ENCODE data around the gene GALP. TPM values are rescaled to one million over a fixed set of nuclear protein-coding genes. Genes with fewer than 3 reads are reported as not detected.
"Not testable (repeated sequence)": the region's sequence is repeated elsewhere in the genome, so short reads cannot be mapped to it uniquely, and the experiment has no call there.

GALP gene
- not detected in 2 replicates for total RNA-seq
- long read RNA-seq = 0 reads

DNA sequence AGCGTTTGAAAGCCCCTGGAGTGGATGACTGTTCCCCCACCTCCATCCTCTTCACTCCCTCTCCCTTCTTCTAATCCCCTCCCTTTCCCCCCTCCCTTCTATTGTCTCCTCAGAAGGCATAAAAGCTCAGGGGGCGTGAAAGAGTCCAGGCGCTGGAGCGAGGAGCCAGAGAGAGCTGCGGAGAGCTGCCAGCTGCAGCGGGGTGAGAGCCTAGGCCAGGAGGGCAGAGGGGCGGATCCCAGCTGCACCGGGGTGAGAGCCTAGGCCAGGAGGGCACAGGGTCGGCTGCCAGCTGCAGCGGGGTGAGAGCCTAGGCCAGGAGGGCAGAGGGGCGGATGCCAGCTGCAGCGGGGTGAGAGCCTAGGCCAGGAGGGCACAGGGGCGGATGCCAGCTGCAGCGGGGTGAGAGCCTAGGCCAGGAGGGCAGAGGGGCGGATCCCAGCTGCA, at the start of gene GALP:
Gene GALP, plus strand, starts transcription at position 148 of the 447 bp plus-strand sequence. CDS start 1,101 bp downstream, outside the sequence.
- H3K9me3 Mint-ChIP-seq (ENCODE audit: low read depth); H3K27ac Mint-ChIP-seq; H3K4me1 Mint-ChIP-seq (ENCODE audit: low read depth); H3K4me3 Mint-ChIP-seq (ENCODE audit: low read depth); DNase-seq (ENCODE audit: low spot score, unreplicated experiment); H3K36me3 Mint-ChIP-seq (ENCODE audit: insufficient read depth): not testable (repeated sequence)
- peaks cover 26% of the 10 kb centered on the region for H3K27me3 Mint-ChIP-seq

DNA sequence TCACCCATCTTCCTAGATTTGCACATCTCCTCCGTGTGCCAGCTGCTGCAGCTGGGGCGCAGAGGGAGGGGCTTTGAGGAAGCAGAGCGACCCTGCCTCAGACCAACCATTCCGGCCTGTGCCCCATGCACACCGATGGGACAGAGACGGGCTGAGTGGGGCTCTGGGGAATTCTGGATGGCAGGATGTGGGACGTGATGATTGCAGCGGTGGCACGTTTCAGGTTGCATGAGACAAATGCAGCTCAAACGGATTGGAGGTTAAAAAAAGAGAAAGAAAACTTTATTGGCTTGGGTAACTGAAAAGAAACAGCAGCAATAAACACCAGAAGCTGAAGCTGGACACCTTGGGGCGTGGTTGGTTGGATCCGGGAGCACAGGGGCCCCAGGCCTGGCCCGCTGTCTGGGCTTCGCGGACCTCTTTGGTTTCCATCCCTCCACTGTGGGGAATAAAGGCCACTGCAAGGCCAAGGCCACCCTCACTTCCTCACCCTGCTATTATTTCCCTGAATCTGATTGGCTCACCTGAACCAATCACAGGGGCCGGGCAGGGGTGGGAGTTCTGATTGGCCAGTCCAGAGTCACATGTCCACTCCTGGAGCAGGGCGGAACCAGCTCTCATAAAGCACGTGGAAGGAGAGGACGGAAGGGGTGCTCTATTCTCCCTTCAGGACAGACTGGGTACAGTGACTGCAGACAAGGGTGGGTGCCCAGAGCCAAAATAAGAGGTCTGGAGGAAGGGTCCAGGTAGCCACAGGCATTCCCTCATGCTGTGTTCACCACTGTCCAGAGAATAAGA, 48.6 kb upstream of the GALP start:
- H3K4me3 Mint-ChIP-seq (ENCODE audit: low read depth) = no peak overlapping the region
- peaks cover under 1% of the 10 kb centered on the region for H3K4me1 Mint-ChIP-seq (ENCODE audit: low read depth)
- TF ChIP-seq, protein P1, sequence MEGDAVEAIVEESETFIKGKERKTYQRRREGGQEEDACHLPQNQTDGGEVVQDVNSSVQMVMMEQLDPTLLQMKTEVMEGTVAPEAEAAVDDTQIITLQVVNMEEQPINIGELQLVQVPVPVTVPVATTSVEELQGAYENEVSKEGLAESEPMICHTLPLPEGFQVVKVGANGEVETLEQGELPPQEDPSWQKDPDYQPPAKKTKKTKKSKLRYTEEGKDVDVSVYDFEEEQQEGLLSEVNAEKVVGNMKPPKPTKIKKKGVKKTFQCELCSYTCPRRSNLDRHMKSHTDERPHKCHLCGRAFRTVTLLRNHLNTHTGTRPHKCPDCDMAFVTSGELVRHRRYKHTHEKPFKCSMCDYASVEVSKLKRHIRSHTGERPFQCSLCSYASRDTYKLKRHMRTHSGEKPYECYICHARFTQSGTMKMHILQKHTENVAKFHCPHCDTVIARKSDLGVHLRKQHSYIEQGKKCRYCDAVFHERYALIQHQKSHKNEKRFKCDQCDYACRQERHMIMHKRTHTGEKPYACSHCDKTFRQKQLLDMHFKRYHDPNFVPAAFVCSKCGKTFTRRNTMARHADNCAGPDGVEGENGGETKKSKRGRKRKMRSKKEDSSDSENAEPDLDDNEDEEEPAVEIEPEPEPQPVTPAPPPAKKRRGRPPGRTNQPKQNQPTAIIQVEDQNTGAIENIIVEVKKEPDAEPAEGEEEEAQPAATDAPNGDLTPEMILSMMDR (IDR thresholded peaks at IDR 0.05; ENCODE audit: unreplicated experiment) = no peak
- no peaks in the 10 kb centered on the region for H3K36me3 Mint-ChIP-seq (ENCODE audit: insufficient read depth)
- H3K9me3 Mint-ChIP-seq (ENCODE audit: low read depth) = no peaks in the 10 kb centered on the region
- DNase-seq (ENCODE audit: low spot score, unreplicated experiment) = no peak
- H3K27ac Mint-ChIP-seq = no peak overlapping the region
- no peaks in the 10 kb centered on the region for H3K27me3 Mint-ChIP-seq

DNA sequence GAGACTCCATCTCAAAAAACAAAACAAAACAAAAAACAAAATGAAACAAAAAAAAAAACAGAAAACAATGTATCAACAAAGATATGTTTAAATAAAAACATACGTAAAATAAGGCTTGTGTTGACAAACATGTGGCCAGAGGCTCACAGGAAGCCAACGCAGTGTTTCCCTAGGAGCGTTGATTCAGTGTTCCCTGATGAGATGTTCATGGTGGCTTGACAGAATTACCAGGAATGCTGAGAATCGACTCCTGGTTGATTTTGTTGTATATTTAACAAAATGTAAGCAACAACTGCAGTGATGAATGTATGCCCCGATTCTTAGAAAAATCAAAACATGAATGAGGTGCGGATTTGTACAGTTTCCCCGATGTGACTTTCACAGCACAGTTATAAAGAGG, 45.8 kb upstream of the GALP start:
- no peak for DNase-seq (ENCODE audit: low spot score, unreplicated experiment)
- Mint-ChIP-seq H3K4me3 (ENCODE audit: low read depth) (no peak overlapping the region), H3K9me3 (ENCODE audit: low read depth) (no peaks in the 10 kb centered on the region), H3K36me3 (ENCODE audit: insufficient read depth) (no peaks in the 10 kb centered on the region), H3K27me3 (no peaks in the 10 kb centered on the region), H3K4me1 (ENCODE audit: low read depth) (peaks cover 3% of the 10 kb centered on the region), H3K27ac (no peak overlapping the region)
- TF ChIP-seq, protein P1 (IDR thresholded peaks at IDR 0.05; ENCODE audit: unreplicated experiment) = no peak

DNA sequence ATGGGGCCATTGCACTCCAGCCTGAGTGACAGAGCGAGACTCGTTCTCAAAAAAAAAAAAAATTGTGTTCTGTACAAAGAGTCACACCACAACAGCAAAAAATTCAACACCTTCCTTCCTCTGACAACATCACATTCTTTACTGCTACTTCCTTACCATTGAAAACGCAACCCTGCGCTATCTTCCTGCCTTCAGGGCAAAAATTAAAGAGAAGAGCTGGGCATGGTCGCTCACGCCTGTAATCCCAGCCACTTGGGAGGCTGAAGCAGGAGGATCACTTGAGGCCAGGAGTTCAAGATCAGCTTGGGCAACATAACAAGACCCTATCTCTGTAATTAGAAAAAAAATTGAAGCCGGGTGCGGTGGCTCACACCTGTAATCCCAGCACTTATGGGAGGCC, 44.2 kb upstream of the GALP start:
- no peak overlapping the region for H3K27ac Mint-ChIP-seq
- H3K27me3 Mint-ChIP-seq = no peaks in the 10 kb centered on the region
- H3K4me1 Mint-ChIP-seq (ENCODE audit: low read depth) = peaks cover 6% of the 10 kb centered on the region

DNA sequence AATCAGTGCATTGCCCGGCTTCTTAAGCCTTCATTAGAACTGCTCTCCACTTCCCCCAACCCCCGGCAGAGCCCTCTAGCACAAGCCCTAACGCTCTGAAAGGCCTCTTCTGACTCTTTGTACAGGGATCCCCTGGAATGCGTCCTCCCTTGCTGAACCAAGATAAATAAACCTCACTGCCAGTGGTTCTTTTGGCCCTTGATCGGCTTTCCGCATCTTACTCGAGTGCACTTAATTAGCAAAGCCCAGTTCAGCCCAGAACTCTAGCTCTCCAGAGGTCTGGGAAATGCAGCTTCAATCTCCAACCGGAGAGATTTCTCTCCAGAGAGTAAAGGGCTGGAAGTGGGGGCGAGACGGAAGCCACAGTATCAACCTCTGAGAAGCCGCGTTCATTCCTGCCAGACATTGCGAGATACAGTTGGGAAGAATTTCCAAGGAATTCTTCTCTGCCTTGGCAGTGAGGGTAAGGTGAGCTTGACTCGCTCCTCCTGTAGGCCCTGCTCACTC, 43.4 kb upstream of the GALP start:
- H3K4me3 Mint-ChIP-seq (ENCODE audit: low read depth) = no peak overlapping the region
- H3K27me3 Mint-ChIP-seq = no peaks in the 10 kb centered on the region
- peaks cover 6% of the 10 kb centered on the region for H3K4me1 Mint-ChIP-seq (ENCODE audit: low read depth)
- DNase-seq (ENCODE audit: low spot score, unreplicated experiment) = no peak
- TF ChIP-seq, protein P1 (IDR thresholded peaks at IDR 0.05; ENCODE audit: unreplicated experiment) = no peak
- no peaks in the 10 kb centered on the region for H3K36me3 Mint-ChIP-seq (ENCODE audit: insufficient read depth)
- no peaks in the 10 kb centered on the region for H3K9me3 Mint-ChIP-seq (ENCODE audit: low read depth)
- H3K27ac Mint-ChIP-seq = peak overlapping the region; percentile 63

More for the DNA sequence above, 44.2 kb upstream of the GALP start:
- Mint-ChIP-seq H3K36me3 (ENCODE audit: insufficient read depth) (no peaks in the 10 kb centered on the region), H3K9me3 (ENCODE audit: low read depth) (no peaks in the 10 kb centered on the region), H3K4me3 (ENCODE audit: low read depth) (no peak overlapping the region)
- DNase-seq (ENCODE audit: low spot score, unreplicated experiment) = no peak
- TF ChIP-seq, protein P1 (IDR thresholded peaks at IDR 0.05; ENCODE audit: unreplicated experiment) = no peak

Data from progenitor cell of endocrine pancreas (in vitro differentiated cells).